Measurements from ENCODE around the gene OGA. TPM values are rescaled to one million over a fixed set of nuclear protein-coding genes. Genes with fewer than 3 reads are reported as not detected.

Gene OGA
- total RNA-seq, 2 donors from 2014 or later, result 131 to 241 TPM

GRCh38 chr10:101761226-101761625, 57.0 kb downstream of the OGA start:
- Histone ChIP-seq H3K4me3 (no peak overlapping the region), H3K27me3 (replicated peaks; ENCODE audit: insufficient read depth) (no peaks in the 10 kb centered on the region), H3K9me3 (no peaks in the 10 kb centered on the region), H3K27ac (no peak overlapping the region), H3K36me3 (no peaks in the 10 kb centered on the region), H3K4me1 (ENCODE audit: control insufficient read depth in 1 of 2, low read depth in 2 of 2) (no peaks in the 10 kb centered on the region)
- no peak for TF ChIP-seq CTCF (IDR thresholded peaks at IDR 0.05)
- no peak for ATAC-seq (ENCODE audit: insufficient number of reproducible peaks, low FRiP score, low read depth)
- DNase-seq (ENCODE audit: low spot score), result no peak

GRCh38 chr10:101760510-101760909, 57.7 kb downstream of the OGA start:
- no peak for ATAC-seq (ENCODE audit: insufficient number of reproducible peaks, low FRiP score, low read depth)
- Histone ChIP-seq H3K4me3 (no peak overlapping the region), H3K27ac (no peak overlapping the region), H3K36me3 (no peaks in the 10 kb centered on the region), H3K27me3 (replicated peaks; ENCODE audit: insufficient read depth) (no peaks in the 10 kb centered on the region), H3K9me3 (no peaks in the 10 kb centered on the region), H3K4me1 (ENCODE audit: control insufficient read depth in 1 of 2, low read depth in 2 of 2) (no peaks in the 10 kb centered on the region)
- TF ChIP-seq CTCF (IDR thresholded peaks at IDR 0.05), result no peak
- DNase-seq (ENCODE audit: low spot score), result no peak

GRCh38 chr10:101759309-101760247, 58.7 kb downstream of the OGA start:
- Histone ChIP-seq H3K27ac (no peak overlapping the region), H3K4me1 (ENCODE audit: control insufficient read depth in 1 of 2, low read depth in 2 of 2) (no peaks in the 10 kb centered on the region), H3K36me3 (no peaks in the 10 kb centered on the region), H3K9me3 (no peaks in the 10 kb centered on the region), H3K4me3 (no peak overlapping the region), H3K27me3 (replicated peaks; ENCODE audit: insufficient read depth) (no peaks in the 10 kb centered on the region)
- no peak for TF ChIP-seq CTCF (IDR thresholded peaks at IDR 0.05)
- DNase-seq (ENCODE audit: low spot score) (no peak), ATAC-seq (ENCODE audit: insufficient number of reproducible peaks, low FRiP score, low read depth) (no peak)

- TF ChIP-seq CTCF (IDR thresholded peaks at IDR 0.05), result no peak
- H3K9me3 ChIP-seq, result no peaks in the 10 kb centered on the region
- H3K27me3 ChIP-seq (replicated peaks; ENCODE audit: insufficient read depth), result no peaks in the 10 kb centered on the region
- DNase-seq (ENCODE audit: low spot score) (no peak), ATAC-seq (ENCODE audit: insufficient number of reproducible peaks, low FRiP score, low read depth) (no peak)
- H3K27ac ChIP-seq, result no peak overlapping the region
- H3K36me3 ChIP-seq, result no peaks in the 10 kb centered on the region
- H3K4me1 ChIP-seq (ENCODE audit: control insufficient read depth in 1 of 2, low read depth in 2 of 2), result no peaks in the 10 kb centered on the region
- H3K4me3 ChIP-seq, result no peak overlapping the region
Measured at GRCh38 chr10:101758858-101759257, 59.4 kb downstream of the OGA start.

GRCh38 chr10:101752241-101752640, 66.0 kb downstream of the OGA start:
- no peak overlapping the region for H3K4me3 ChIP-seq
- H3K27ac ChIP-seq, result no peak overlapping the region
- DNase-seq (ENCODE audit: low spot score), result no peak
- no peak for TF ChIP-seq CTCF (IDR thresholded peaks at IDR 0.05)
- no peaks in the 10 kb centered on the region for H3K4me1 ChIP-seq (ENCODE audit: control insufficient read depth in 1 of 2, low read depth in 2 of 2)
- no peaks in the 10 kb centered on the region for H3K27me3 ChIP-seq (replicated peaks; ENCODE audit: insufficient read depth)
- no peak for ATAC-seq (ENCODE audit: insufficient number of reproducible peaks, low FRiP score, low read depth)
- H3K9me3 ChIP-seq, result no peaks in the 10 kb centered on the region
- H3K36me3 ChIP-seq, result no peaks in the 10 kb centered on the region
